HG02763 (cell line): ENCODE results near the gene SORCS2.

Source experiments
- ATAC-seq: cut with Tn5 transposase; IDR thresholded peaks from one replicate; pipeline ENCODE4 v1.9.1; 2021; ENCODE audit warnings: mild to moderate bottlenecking, moderate library complexity; ENCODE audit not compliant: unreplicated experiment

SORCS2 gene

GRCh38 chr4:7727749-7728148 is 535.4 kb downstream of the SORCS2 start:
- no peak for ATAC-seq

GRCh38 chr4:7731437-7731836 is 539.1 kb downstream of the SORCS2 start:
- no peak for ATAC-seq

- no peak for ATAC-seq
Measured at GRCh38 chr4:7732263-7732662, 539.9 kb downstream of the SORCS2 start.

GRCh38 chr4:7733201-7733600 is 540.9 kb downstream of the SORCS2 start:
- no peak for ATAC-seq

GRCh38 chr4:7733801-7734650 is 541.7 kb downstream of the SORCS2 start:
- ATAC-seq: no peak

- ATAC-seq: no peak
Measured at GRCh38 chr4:7734651-7735260, 542.4 kb downstream of the SORCS2 start.

- no peak for ATAC-seq
Measured at GRCh38 chr4:7735395-7735794, 543.1 kb downstream of the SORCS2 start.

- no peak for ATAC-seq
Measured at GRCh38 chr4:7735961-7736360, 543.6 kb downstream of the SORCS2 start.

- no peak for ATAC-seq
Measured at GRCh38 chr4:7736436-7737267, 544.3 kb downstream of the SORCS2 start.

- ATAC-seq: no peak
Measured at GRCh38 chr4:7737268-7737645, 544.9 kb downstream of the SORCS2 start.

GRCh38 chr4:7737752-7738457 is 545.6 kb downstream of the SORCS2 start:
- no peak for ATAC-seq

- ATAC-seq: no peak
Measured at GRCh38 chr4:7738458-7739076, 546.2 kb downstream of the SORCS2 start.

- no peak for ATAC-seq
Measured at GRCh38 chr4:7739077-7739917, 547.0 kb downstream of the SORCS2 start.

GRCh38 chr4:7739918-7740865 is 547.9 kb downstream of the SORCS2 start:
- ATAC-seq: no peak

GRCh38 chr4:7740866-7741525 is 548.7 kb downstream of the SORCS2 start:
- no peak for ATAC-seq

GRCh38 chr4:7741946-7742806 is 549.8 kb downstream of the SORCS2 start:
- ATAC-seq: no peak

- ATAC-seq: no peak
Measured at GRCh38 chr4:7742807-7743280, 550.5 kb downstream of the SORCS2 start.
